Adrenal gland (tissue), 12 donors: ENCODE results near the gene CBL. TPM values are rescaled to one million over a fixed set of nuclear protein-coding genes. Genes with fewer than 3 reads are reported as not detected.

Experiments used
- DNase-seq, 7 donors: peaks; one replicate each; pipeline ENCODE4 v3.0.0-alpha.2; 2019 to 2020
- H3K27ac ChIP-seq, 5 donors: fragments of 200-600 bp; sonication (generic) in 4 of 5; 1 replicate in 3 of 5; 2 replicates in 2 of 5; pipeline versions ENCODE4 v1.5.1 to v1.8.0; 2016 to 2020; ENCODE audit warnings: mild to moderate bottlenecking in 1 of 5
- H3K27me3 ChIP-seq: fragments of 200-600 bp; 2 replicates; pipeline ENCODE4 v1.8.0; 2021
- H3K36me3 ChIP-seq, 2 donors: fragments of 200-600 bp; replicated peaks in 1 of 2; 1 replicate in 1 of 2; 2 replicates in 1 of 2; pipeline versions ENCODE4 v1.5.1 to v1.8.0; 2018 to 2022
- H3K4me1 ChIP-seq, 2 donors: fragments of 200-600 bp; replicated peaks in 1 of 2; 1 replicate in 1 of 2; 2 replicates in 1 of 2; pipeline versions ENCODE4 v1.5.1 to v1.8.0; 2018 to 2021
- H3K4me3 ChIP-seq, 4 donors: fragments of 200-600 bp; sonication (generic) in 3 of 4; one replicate each; pipeline ENCODE4 v1.5.1; 2016 to 2018
- H3K9me3 ChIP-seq, 3 donors: fragments of 200-600 bp; sonication (generic) in 1 of 3; replicated peaks in 1 of 3; 1 replicate in 2 of 3; 2 replicates in 1 of 3; pipeline versions ENCODE4 v1.5.1 to v1.8.0; 2016 to 2021
- POLR2A ChIP-seq, 2 donors: fragments of 450-650 bp; IDR thresholded peaks; one replicate each; pipeline ENCODE4 v1.6.1; 2017; ENCODE audit warnings: antibody characterized with exemption in 2 of 2, mild to moderate bottlenecking in 2 of 2, moderate library complexity in 1 of 2
- WGBS, 4 donors: extraction: QIAGEN DNeasy Blood & Tissue Kit in 2 of 4; methylation state at CpG; one replicate each; pipeline versions ENCODE4 v1.1.5 to v1.1.7; 2013 to 2017; 5-methylcytosine and 5-hydroxymethylcytosine counted together
- intact Hi-C, 2 donors: fragments of 100-400 bp; cut with DNase I; formaldehyde crosslinking; loops; one replicate each; pipeline versions ENCODE4 v1.14.1 to v1.15.0; 2022 to 2023
- polyA plus RNA-seq, 3 donors: library from polyadenylated mRNA; stranded (reverse); fragments of 200-250 nt in 2 of 3; fragments of 350-450 nt in 1 of 3; fragmentation: Illumina TruSeq in 1 of 3; extraction: RNeasy Lipid Tissue Mini Kit (QIAGEN cat#74804) in 1 of 3; gene quantifications; one replicate each; pipeline ENCODE4 v1.2.3, GENCODE V29; 2013 to 2014
- total RNA-seq, 9 donors: library from RNA; depleted of rRNA in 4 of 9; stranded (reverse); fragments of >200 nt in 4 of 9; fragments of 120-200 nt in 1 of 9; fragmentation: NEBNext Ultra II Directional in 1 of 9; extraction: Animal tissue kit (Norgen Biotek cat#: 25700) in 1 of 9; gene quantifications; one replicate each; pipeline versions ENCODE4 v1.1.0 to v1.2.4, GENCODE V29; 2013 to 2023
- TF ChIP-seq, protein P1 (sequence below), 6 experiments: fragments of 450-650 bp in 4 of 6; fragments of 200-600 bp in 2 of 6; sonication (generic) in 1 of 6; IDR thresholded peaks; 1 replicate in 5 of 6; 2 replicates in 1 of 6; pipeline versions ENCODE4 v1.5.1 to v1.8.0; 2016 to 2021; ENCODE audit warnings: antibody characterized with exemption in 6 of 6, mild to moderate bottlenecking in 2 of 6, moderate library complexity in 1 of 6
- donor health status: healthy with polysubstance abuse.
- donor health status: Bipolar disorder and iron deficiency.
- donor health status: DM: yes; HTN: yes; CAD: no.
- donor health status: DM: no; HTN: no; CAD: no.
- donor health status: DM: no; HTN: no; CAD: no.
- donor health status: DM: yes; HTN: yes; CAD: no.

The CBL gene
- total and polyA plus RNA-seq, 12 donors, result 4.9 to 21.9 (median 13.5) TPM

DNA sequence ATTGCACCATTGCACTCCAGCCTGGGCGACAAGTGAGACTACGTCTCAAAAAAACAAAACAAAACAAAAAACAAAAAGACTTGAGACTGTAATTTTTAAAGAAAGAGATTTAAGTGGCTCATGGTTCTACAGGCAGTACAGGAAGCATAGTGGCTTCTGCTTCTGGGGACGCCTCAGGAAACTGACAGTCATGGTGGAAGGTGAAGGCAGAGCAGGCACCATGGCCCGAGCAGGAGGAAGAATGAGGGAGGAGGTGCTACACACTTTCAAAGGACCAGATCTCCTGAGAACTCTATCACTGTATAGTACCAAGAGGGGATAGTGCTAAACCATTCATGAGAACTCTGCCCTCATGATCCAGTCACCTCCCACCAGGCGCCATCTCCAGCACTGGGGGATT is 52.0 kb downstream of the CBL start:
- intact Hi-C loops, result no loop called here
- no peak overlapping the region for H3K4me3 ChIP-seq
- H3K4me1 ChIP-seq, result peaks cover 0 to 10% of the 10 kb centered on the region in 2 donors
- whole genome bisulfite sequencing, 4 donors, result 82 to 85% (median 85%) methylated on average over 5 of the region's 5 CpGs
- H3K36me3 ChIP-seq, result no peaks in the 10 kb centered on the region
- no peaks in the 10 kb centered on the region for H3K27me3 ChIP-seq
- no peaks in the 10 kb centered on the region for H3K9me3 ChIP-seq
- TF ChIP-seq, protein P1, sequence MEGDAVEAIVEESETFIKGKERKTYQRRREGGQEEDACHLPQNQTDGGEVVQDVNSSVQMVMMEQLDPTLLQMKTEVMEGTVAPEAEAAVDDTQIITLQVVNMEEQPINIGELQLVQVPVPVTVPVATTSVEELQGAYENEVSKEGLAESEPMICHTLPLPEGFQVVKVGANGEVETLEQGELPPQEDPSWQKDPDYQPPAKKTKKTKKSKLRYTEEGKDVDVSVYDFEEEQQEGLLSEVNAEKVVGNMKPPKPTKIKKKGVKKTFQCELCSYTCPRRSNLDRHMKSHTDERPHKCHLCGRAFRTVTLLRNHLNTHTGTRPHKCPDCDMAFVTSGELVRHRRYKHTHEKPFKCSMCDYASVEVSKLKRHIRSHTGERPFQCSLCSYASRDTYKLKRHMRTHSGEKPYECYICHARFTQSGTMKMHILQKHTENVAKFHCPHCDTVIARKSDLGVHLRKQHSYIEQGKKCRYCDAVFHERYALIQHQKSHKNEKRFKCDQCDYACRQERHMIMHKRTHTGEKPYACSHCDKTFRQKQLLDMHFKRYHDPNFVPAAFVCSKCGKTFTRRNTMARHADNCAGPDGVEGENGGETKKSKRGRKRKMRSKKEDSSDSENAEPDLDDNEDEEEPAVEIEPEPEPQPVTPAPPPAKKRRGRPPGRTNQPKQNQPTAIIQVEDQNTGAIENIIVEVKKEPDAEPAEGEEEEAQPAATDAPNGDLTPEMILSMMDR (IDR thresholded peaks at IDR 0.05), result no peak
- TF ChIP-seq POLR2A (IDR thresholded peaks at IDR 0.05), result no peak
- H3K27ac ChIP-seq, result no peak overlapping the region
- no peak for DNase-seq

DNA sequence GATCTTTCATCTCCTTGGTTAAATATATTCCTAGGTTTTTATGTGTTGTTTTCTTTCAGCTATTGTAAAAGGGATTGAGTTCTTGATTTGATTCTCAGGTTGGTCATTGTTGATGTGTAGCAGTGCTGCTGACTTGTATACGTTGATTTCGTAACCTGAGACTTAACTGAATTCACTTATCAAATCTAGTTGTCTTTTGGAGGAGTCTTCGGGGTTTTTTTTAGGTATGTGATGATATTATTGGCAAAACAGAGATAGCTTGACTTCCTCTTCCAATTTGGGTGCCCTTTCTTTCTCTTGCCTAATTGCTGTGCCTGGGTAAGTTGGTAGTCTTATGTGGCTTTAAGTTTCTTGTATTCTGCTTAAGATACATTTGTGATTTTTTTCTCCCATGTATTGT is 52.8 kb downstream of the CBL start:
- H3K9me3 ChIP-seq, result no peaks in the 10 kb centered on the region
- H3K4me1 ChIP-seq, result peaks cover 0 to 17% of the 10 kb centered on the region in 2 donors
- no peaks in the 10 kb centered on the region for H3K36me3 ChIP-seq
- no peak overlapping the region for H3K27ac ChIP-seq
- DNase-seq, result no peak
- no peaks in the 10 kb centered on the region for H3K27me3 ChIP-seq
- TF ChIP-seq POLR2A (IDR thresholded peaks at IDR 0.05), result no peak
- TF ChIP-seq, protein P1 (IDR thresholded peaks at IDR 0.05), result no peak
- intact Hi-C loops, result no loop called here
- H3K4me3 ChIP-seq, result no peak overlapping the region
- WGBS, 4 donors, result 72 to 87% (median 79%) methylated on average over 3 of the region's 3 CpGs

DNA sequence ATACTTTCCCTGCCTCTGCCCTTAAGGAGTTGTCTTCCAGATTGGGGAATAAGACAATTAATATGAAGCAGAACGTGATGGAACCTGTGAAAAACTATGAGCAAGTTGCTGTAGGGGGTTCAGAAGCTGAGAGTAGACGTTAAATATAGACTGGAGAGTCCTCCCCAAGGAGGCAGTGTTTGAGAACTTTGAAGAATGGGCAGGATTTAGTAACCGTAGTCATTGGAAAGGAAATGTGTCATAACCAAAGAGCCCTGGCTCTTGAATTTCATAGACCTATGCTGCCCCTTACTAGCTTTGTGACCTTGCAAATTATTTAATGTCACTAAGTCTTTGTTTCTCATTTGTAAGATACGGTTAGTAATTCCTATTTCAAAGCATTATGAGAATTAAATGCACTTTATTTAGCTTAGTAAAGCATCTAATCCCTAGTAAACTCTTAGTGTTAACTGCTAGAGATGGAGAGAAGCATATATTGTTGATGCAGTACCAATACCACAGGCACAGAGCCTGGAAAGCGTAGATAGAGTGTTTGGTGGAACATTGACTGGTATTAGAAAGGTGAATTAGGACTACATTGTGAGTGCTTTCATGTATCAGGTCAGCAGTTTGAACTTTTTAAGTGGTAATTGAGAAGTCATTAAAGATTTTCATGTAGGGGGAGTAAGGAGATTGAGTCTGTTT is 56.7 kb downstream of the CBL start:
- intact Hi-C loops, result no loop called here
- no peaks in the 10 kb centered on the region for H3K36me3 ChIP-seq
- peaks cover 0 to 17% of the 10 kb centered on the region in 2 donors for H3K4me1 ChIP-seq
- TF ChIP-seq, protein P1 (IDR thresholded peaks at IDR 0.05), result no peak
- TF ChIP-seq POLR2A (IDR thresholded peaks at IDR 0.05), result no peak
- no peaks in the 10 kb centered on the region for H3K9me3 ChIP-seq
- H3K27ac ChIP-seq, result peak overlapping the region in 2 of 5 donors; percentile 26 to 46
- no peak for DNase-seq
- H3K4me3 ChIP-seq, result no peak overlapping the region
- no peaks in the 10 kb centered on the region for H3K27me3 ChIP-seq
- 62 to 68% (median 64%) methylated on average over 5 of the region's 5 CpGs for WGBS, 4 donors

DNA sequence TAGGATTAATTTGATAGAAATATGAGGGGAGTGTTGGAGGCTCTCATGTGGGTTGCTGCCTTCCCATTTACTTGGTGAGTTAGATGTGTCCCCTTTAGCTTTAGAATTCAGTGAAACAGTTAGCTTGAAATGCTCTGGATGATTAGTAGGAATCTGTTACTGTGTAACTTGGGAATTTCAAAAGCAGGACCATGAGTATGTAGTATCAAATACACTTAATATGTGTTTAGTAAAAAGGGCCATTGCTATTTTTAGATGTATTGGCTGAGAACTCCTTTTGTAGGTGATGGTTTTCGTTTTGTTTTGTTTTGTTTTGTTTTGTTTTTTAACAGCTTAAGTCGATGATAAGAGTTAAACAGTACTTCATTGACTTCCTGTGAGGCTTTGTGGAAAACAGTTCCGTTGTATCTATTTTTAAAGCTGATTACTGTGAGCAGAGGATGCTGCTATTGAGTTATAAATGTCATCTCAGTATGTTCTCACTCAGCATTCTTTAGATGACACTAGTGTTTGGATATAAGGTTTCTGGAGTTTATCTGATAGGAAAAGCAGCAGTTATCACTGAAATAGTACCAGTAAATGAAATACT is 57.3 kb downstream of the CBL start:
- Histone ChIP-seq H3K36me3 (no peaks in the 10 kb centered on the region), H3K4me3 (no peak overlapping the region), H3K4me1 (peaks cover 0 to 17% of the 10 kb centered on the region in 2 donors), H3K27me3 (no peaks in the 10 kb centered on the region), H3K9me3 (no peaks in the 10 kb centered on the region), H3K27ac (peak overlapping the region in 2 of 5 donors; percentile 26 to 46)
- TF ChIP-seq, protein P1 (IDR thresholded peaks at IDR 0.05), result no peak
- TF ChIP-seq POLR2A (IDR thresholded peaks at IDR 0.05), result no peak
- intact Hi-C loops, result no loop called here
- no peak for DNase-seq
- 7 to 20% (median 13%) methylated on average over 3 of the region's 3 CpGs for WGBS, 4 donors
